ENCODE results near the gene PRG2.

PRG2 gene

DNA sequence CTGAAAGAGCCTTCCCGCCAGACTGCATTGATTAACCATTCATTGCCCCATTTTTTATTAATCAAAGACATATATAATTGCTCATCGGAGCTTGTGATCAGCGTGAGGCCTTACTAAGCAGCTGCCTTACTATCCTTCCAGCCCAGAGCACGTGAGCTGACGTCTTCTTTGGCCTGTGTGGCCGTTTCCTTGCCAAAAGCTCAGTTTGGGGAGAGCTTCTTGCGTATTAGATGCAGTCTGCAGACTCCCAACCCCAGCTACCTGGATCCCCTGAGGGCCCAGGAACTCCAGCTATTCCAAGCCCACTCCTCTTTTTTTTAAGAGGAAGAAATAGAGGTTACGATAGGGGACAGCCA, 37.3 kb upstream of the PRG2 start:
- no peak overlapping the region for H3K9ac ChIP-seq (ENCODE audit: low read depth in 1 of 2, low read length in 2 of 2)

DNA sequence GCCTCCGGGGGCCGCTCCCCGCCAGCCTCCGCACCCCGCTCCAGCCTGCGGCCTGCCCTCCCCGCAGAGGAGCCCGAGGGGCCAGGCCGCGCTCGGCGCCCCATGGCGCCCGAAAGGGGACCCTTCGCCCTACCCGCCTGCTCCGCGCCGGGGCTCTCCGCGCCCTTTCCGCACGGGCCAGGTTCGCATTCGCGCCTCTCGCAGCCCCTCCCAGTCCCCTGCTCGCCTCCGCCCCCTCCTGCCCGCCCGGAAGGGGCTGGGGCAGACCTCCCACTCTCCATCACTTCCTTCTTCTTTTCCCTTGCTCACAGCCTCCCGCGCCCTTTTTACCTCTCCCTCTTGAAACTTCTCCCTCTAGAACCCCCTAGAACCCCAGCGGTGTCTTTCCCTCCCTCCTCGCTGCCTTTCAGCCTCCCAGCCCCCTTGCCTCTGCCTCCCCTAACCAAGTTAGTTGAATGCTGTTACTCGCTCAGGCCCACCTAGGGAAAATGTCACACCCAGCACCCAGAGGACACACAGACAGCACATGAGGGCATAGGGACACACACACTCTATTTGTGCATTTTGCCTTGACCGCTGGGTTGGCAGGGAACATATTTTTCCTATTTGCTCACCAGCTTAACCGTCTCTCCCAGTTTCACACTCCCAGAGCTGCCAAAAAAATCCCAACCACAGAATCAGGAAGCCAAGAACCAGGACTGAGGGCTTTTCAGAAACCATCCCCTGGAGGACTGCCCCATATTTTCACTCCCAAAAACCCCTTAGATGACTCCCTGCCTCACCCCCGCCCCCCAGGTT, 36.7 kb upstream of the PRG2 start, which contains the start of gene SLC43A3:
Gene SLC43A3 (minus strand): TSS at position 193 of the 798 bp plus-strand sequence. CDS start 949 bp downstream, outside the sequence.
- H3K27me3 ChIP-seq (ENCODE audit: control insufficient read depth in 1 of 2, insufficient read depth in 2 of 2, low read length in 2 of 2), result peaks cover 0 to 5% of the 10 kb centered on the region in 2 donors
- H3K9ac ChIP-seq (ENCODE audit: low read depth in 1 of 2, low read length in 2 of 2), result peak within 1 kb of the TSS; percentile 28 to 45
- peaks cover 25 to 36% of the 10 kb centered on the region in 2 donors for H3K4me1 ChIP-seq (ENCODE audit: control insufficient read depth in 1 of 2, insufficient read depth in 2 of 2, low read length in 2 of 2)
- H3K27ac ChIP-seq (ENCODE audit: low read depth, low read length), result peak within 1 kb of the TSS; percentile 25
- peak within 1 kb of the TSS; percentile 57 to 66 for H3K4me3 ChIP-seq (ENCODE audit: low read depth in 1 of 2, low read length in 2 of 2)
- no peaks in the 10 kb centered on the region for H3K36me3 ChIP-seq (ENCODE audit: control insufficient read depth in 1 of 2, insufficient read depth in 2 of 2, low read length in 2 of 2)
- no peaks in the 10 kb centered on the region for H3K9me3 ChIP-seq (ENCODE audit: control insufficient read depth in 1 of 2, low read length in 2 of 2)

More for the DNA sequence above, 37.3 kb upstream of the PRG2 start:
- H3K4me1 ChIP-seq (ENCODE audit: control insufficient read depth in 1 of 2, insufficient read depth in 2 of 2, low read length in 2 of 2), result peaks cover 25 to 36% of the 10 kb centered on the region in 2 donors
- peaks cover 0 to 5% of the 10 kb centered on the region in 2 donors for H3K27me3 ChIP-seq (ENCODE audit: control insufficient read depth in 1 of 2, insufficient read depth in 2 of 2, low read length in 2 of 2)
- no peaks in the 10 kb centered on the region for H3K9me3 ChIP-seq (ENCODE audit: control insufficient read depth in 1 of 2, low read length in 2 of 2)
- H3K27ac ChIP-seq (ENCODE audit: low read depth, low read length), result no peak overlapping the region
- H3K4me3 ChIP-seq (ENCODE audit: low read depth in 1 of 2, low read length in 2 of 2), result no peak overlapping the region
- H3K36me3 ChIP-seq (ENCODE audit: control insufficient read depth in 1 of 2, insufficient read depth in 2 of 2, low read length in 2 of 2), result no peaks in the 10 kb centered on the region

DNA sequence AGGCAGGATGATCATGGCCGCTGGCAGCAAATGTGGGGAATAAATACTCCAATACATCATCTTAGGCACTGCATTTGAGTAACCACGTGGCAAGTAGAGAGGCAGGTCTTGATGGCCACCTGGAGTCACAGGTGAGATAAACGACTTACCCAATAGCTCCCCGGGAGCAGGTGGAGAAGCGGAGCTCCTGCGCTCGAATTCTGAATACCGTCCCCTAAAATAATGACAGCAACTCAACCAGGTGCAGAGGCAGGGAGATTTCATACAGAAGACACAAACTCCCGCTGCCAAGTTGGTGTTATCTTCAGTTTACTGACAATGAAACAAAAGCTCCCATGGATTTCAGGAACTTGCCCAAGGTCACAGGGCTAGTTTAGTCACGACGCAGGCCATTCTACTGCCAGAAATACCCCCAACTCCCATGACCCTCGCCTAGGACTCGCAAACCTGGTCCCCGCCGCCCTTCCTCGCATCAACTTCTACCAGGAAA, 36.0 kb upstream of the PRG2 start:
- Histone ChIP-seq H3K9me3 (ENCODE audit: control insufficient read depth in 1 of 2, low read length in 2 of 2) (no peaks in the 10 kb centered on the region), H3K27me3 (ENCODE audit: control insufficient read depth in 1 of 2, insufficient read depth in 2 of 2, low read length in 2 of 2) (peaks cover 0 to 5% of the 10 kb centered on the region in 2 donors), H3K4me3 (ENCODE audit: low read depth in 1 of 2, low read length in 2 of 2) (peak overlapping the region; percentile 57 to 66), H3K27ac (ENCODE audit: low read depth, low read length) (peak overlapping the region; percentile 25), H3K9ac (ENCODE audit: low read depth in 1 of 2, low read length in 2 of 2) (peak overlapping the region; percentile 28 to 45), H3K36me3 (ENCODE audit: control insufficient read depth in 1 of 2, insufficient read depth in 2 of 2, low read length in 2 of 2) (no peaks in the 10 kb centered on the region), H3K4me1 (ENCODE audit: control insufficient read depth in 1 of 2, insufficient read depth in 2 of 2, low read length in 2 of 2) (peaks cover 25 to 36% of the 10 kb centered on the region in 2 donors)

DNA sequence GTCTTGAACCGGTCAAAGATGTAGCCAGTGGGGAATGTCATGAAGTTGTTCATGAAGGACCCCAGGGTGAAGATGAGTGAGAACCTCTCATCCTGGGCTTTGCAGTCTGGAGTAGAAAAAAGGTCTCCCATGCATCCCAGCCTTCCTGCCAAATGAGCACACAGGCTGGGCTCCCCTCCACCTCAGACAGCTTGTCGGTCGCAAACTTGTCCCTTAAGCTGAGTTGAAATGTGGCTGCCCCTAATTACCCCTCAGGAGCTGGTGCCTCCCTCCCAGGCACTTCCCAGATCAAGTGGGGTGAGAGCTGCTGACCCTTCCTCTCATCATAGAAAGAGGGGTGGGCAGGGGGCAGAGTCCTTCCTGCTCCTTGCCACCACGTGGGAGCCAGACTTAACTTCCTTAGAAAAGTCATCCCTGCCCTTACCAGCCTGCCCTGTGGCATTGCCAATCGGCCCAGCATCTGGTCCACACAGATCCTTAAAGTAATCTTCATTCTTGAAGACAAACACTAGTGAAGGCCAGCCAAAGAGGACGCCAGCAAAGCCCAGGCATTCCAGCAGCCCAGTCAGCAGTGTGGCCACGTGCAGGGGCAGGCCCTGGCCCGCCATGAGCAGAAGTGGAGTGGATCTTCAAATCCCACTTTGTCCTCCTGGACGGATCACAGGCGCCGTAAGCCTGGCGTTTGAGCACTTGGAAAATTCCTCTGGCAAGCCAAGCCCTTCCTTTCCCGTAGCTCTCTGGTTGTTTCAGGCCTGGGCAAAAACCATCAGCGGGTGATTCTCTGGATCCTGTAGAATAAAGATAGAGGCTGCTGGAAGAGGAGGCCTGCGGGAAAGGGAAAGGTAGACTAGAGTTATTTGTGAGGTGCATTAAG, 35.4 kb upstream of the PRG2 start:
- peaks cover 0 to 5% of the 10 kb centered on the region in 2 donors for H3K27me3 ChIP-seq (ENCODE audit: control insufficient read depth in 1 of 2, insufficient read depth in 2 of 2, low read length in 2 of 2)
- peak overlapping the region; percentile 57 to 66 for H3K4me3 ChIP-seq (ENCODE audit: low read depth in 1 of 2, low read length in 2 of 2)
- peaks cover 25 to 36% of the 10 kb centered on the region in 2 donors for H3K4me1 ChIP-seq (ENCODE audit: control insufficient read depth in 1 of 2, insufficient read depth in 2 of 2, low read length in 2 of 2)
- H3K36me3 ChIP-seq (ENCODE audit: control insufficient read depth in 1 of 2, insufficient read depth in 2 of 2, low read length in 2 of 2), result no peaks in the 10 kb centered on the region
- H3K9me3 ChIP-seq (ENCODE audit: control insufficient read depth in 1 of 2, low read length in 2 of 2), result no peaks in the 10 kb centered on the region
- peak overlapping the region; percentile 25 for H3K27ac ChIP-seq (ENCODE audit: low read depth, low read length)
- peak overlapping the region; percentile 2 to 28 for H3K9ac ChIP-seq (ENCODE audit: low read depth in 1 of 2, low read length in 2 of 2)

DNA sequence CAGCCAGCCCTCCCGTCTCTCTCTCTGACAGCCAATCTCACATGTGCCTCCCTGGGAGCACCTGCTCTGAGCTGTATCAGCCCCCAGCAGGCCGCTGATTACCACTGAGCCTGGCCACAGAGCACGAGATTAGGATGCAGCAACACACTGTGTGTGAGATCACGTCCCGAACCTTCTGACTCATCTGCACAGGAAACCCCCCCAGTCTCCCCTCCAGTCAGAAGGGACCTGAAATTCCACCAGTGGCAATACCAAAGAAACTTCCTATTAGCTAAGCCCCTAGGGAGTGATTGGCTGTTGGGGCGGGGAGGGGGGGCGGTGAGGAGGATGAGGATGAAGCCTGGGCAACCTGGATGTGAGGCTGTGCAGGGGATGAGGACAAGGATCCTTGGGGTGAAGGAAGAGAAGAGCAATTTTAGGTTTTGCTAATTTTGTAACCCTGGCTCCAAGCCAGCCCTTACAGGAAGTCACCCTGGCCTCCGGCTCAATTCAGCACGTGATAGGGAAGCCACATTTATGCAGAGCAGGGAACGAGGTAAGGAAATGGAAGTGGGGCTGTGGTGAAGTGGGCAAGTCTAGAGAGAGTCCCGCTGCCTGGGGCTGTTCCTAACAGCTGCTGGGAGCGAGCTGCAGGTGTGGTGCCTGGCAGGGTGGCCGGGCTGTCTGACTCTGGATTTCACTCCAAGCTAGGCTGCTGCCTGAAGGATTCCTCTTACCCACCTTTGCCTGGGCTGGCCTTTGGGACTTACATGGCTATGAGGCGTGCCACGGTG, 34.5 kb upstream of the PRG2 start:
- Histone ChIP-seq H3K27me3 (ENCODE audit: control insufficient read depth in 1 of 2, insufficient read depth in 2 of 2, low read length in 2 of 2) (peaks cover 0 to 5% of the 10 kb centered on the region in 2 donors), H3K9ac (ENCODE audit: low read depth in 1 of 2, low read length in 2 of 2) (peak overlapping the region; percentile 12 to 28), H3K4me3 (ENCODE audit: low read depth in 1 of 2, low read length in 2 of 2) (peak overlapping the region; percentile 48 to 57), H3K9me3 (ENCODE audit: control insufficient read depth in 1 of 2, low read length in 2 of 2) (no peaks in the 10 kb centered on the region), H3K4me1 (ENCODE audit: control insufficient read depth in 1 of 2, insufficient read depth in 2 of 2, low read length in 2 of 2) (peaks cover 25 to 36% of the 10 kb centered on the region in 2 donors), H3K27ac (ENCODE audit: low read depth, low read length) (peak overlapping the region; percentile 11), H3K36me3 (ENCODE audit: control insufficient read depth in 1 of 2, insufficient read depth in 2 of 2, low read length in 2 of 2) (no peaks in the 10 kb centered on the region)

DNA sequence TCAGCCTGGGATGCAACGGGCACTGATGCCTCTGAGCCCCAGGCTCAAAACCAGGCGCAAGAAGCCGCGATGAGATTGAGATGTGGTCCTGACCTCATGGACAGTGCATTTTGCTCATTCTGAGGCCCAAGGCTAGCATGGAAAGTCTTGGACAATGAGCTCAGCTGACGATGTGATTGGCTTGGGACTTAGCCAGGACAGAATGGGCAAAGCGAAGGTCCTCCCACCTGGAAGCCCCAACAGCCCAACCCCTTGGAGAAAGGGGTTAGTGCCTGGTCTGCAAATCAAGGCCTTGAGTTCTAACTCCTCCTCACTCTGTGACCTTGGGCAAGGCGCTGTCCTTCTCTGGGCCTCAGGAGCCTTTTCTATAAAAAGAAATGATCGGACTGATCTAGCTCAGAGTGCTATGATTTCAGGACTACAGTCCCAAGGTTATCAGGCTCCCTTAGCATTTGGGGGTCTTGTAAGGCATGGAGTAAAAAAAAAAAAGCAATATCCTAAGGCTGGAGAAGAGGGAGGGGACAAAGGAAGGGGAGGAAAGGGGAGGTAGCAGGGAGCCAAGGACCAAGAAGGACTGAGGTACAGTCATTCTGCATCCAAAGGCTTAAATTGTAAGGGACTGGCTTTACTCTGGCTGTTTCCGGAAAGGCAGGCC, 33.8 kb upstream of the PRG2 start:
- Histone ChIP-seq H3K27me3 (ENCODE audit: control insufficient read depth in 1 of 2, insufficient read depth in 2 of 2, low read length in 2 of 2) (peaks cover 0 to 5% of the 10 kb centered on the region in 2 donors), H3K4me3 (ENCODE audit: low read depth in 1 of 2, low read length in 2 of 2) (peak overlapping the region; percentile 16 to 26), H3K36me3 (ENCODE audit: control insufficient read depth in 1 of 2, insufficient read depth in 2 of 2, low read length in 2 of 2) (no peaks in the 10 kb centered on the region), H3K4me1 (ENCODE audit: control insufficient read depth in 1 of 2, insufficient read depth in 2 of 2, low read length in 2 of 2) (peaks cover 25 to 36% of the 10 kb centered on the region in 2 donors), H3K9me3 (ENCODE audit: control insufficient read depth in 1 of 2, low read length in 2 of 2) (no peaks in the 10 kb centered on the region), H3K27ac (ENCODE audit: low read depth, low read length) (no peak overlapping the region), H3K9ac (ENCODE audit: low read depth in 1 of 2, low read length in 2 of 2) (peak overlapping the region in 1 of 2 donors; percentile 12)

DNA sequence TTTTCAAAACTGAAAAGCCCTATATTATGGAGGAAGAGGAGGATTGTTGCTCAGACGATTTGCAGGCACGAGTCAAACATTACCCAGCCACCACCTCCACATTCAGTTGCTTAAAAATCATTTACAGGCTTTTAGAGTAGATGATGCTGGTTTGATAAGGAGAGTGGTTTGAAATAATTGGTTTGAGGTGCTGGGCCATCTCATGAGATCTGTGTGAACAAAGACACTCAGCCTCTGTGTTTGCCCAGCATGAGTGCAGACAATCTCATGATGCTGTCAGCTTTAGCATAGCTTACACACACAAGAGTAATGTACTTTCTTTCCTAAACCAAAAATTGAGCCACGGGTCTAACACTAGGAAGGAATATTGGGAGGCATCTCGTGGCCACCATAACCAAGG, 32.2 kb upstream of the PRG2 start:
- Histone ChIP-seq H3K4me3 (ENCODE audit: low read depth in 1 of 2, low read length in 2 of 2) (no peak overlapping the region), H3K9ac (ENCODE audit: low read depth in 1 of 2, low read length in 2 of 2) (no peak overlapping the region), H3K4me1 (ENCODE audit: control insufficient read depth in 1 of 2, insufficient read depth in 2 of 2, low read length in 2 of 2) (peaks cover 25 to 33% of the 10 kb centered on the region in 2 donors), H3K36me3 (ENCODE audit: control insufficient read depth in 1 of 2, insufficient read depth in 2 of 2, low read length in 2 of 2) (peaks cover 0 to 2% of the 10 kb centered on the region in 2 donors), H3K27ac (ENCODE audit: low read depth, low read length) (no peak overlapping the region), H3K9me3 (ENCODE audit: control insufficient read depth in 1 of 2, low read length in 2 of 2) (no peaks in the 10 kb centered on the region), H3K27me3 (ENCODE audit: control insufficient read depth in 1 of 2, insufficient read depth in 2 of 2, low read length in 2 of 2) (peaks cover 0 to 5% of the 10 kb centered on the region in 2 donors)

DNA sequence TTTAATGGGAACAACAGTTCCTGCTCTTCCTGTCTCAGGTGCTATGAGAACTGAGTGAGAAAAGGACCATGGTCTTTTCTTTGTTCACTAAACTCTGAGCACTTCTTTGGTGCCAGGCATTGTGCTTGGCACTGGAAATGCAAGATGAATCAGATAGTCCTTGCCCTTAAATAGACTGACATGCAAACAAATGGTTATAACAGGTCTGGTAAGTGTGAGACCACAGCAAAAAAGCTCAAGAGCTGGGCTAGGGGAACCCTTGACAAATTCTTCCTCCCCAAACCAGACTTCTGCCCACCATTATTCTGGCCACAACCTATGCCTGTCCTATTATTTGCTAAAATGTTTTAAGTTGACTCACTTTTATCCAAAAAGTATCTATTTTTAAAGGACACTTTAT, 31.4 kb upstream of the PRG2 start:
- Histone ChIP-seq H3K27ac (ENCODE audit: low read depth, low read length) (no peak overlapping the region), H3K27me3 (ENCODE audit: control insufficient read depth in 1 of 2, insufficient read depth in 2 of 2, low read length in 2 of 2) (no peaks in the 10 kb centered on the region), H3K4me3 (ENCODE audit: low read depth in 1 of 2, low read length in 2 of 2) (no peak overlapping the region), H3K4me1 (ENCODE audit: control insufficient read depth in 1 of 2, insufficient read depth in 2 of 2, low read length in 2 of 2) (peaks cover 25 to 29% of the 10 kb centered on the region in 2 donors), H3K9me3 (ENCODE audit: control insufficient read depth in 1 of 2, low read length in 2 of 2) (no peaks in the 10 kb centered on the region), H3K36me3 (ENCODE audit: control insufficient read depth in 1 of 2, insufficient read depth in 2 of 2, low read length in 2 of 2) (peaks cover 0 to 9% of the 10 kb centered on the region in 2 donors), H3K9ac (ENCODE audit: low read depth in 1 of 2, low read length in 2 of 2) (no peak overlapping the region)

DNA sequence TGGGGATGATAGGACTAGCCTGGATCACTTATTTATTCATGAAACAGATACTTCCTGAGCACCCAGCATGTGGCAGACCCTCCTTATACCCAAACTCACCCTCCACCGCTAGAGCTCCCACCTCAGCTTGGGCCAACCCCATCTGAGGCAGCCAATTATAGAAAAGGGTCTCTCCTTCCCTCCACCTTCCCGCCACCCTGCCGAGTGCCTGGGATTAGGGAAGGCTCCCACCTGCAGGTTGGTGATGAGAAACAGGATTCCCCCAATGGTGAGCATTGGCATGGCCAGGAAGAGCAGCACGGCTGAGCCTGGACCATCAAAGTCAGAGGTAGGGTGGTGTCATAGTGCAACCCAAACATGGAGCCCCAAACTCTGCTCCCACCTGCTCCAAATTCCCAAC, 30.6 kb upstream of the PRG2 start:
- H3K4me3 ChIP-seq (ENCODE audit: low read depth in 1 of 2, low read length in 2 of 2), result no peak overlapping the region
- H3K9ac ChIP-seq (ENCODE audit: low read depth in 1 of 2, low read length in 2 of 2), result no peak overlapping the region
- H3K9me3 ChIP-seq (ENCODE audit: control insufficient read depth in 1 of 2, low read length in 2 of 2), result no peaks in the 10 kb centered on the region
- peaks cover 21 to 22% of the 10 kb centered on the region in 2 donors for H3K4me1 ChIP-seq (ENCODE audit: control insufficient read depth in 1 of 2, insufficient read depth in 2 of 2, low read length in 2 of 2)
- H3K27ac ChIP-seq (ENCODE audit: low read depth, low read length), result no peak overlapping the region
- H3K27me3 ChIP-seq (ENCODE audit: control insufficient read depth in 1 of 2, insufficient read depth in 2 of 2, low read length in 2 of 2), result no peaks in the 10 kb centered on the region
- H3K36me3 ChIP-seq (ENCODE audit: control insufficient read depth in 1 of 2, insufficient read depth in 2 of 2, low read length in 2 of 2), result peaks cover 0 to 15% of the 10 kb centered on the region in 2 donors
